GM18511 (cell line): ENCODE results near the gene PSENEN.

ENCODE experiments used
- ATAC-seq: cut with Tn5 transposase; IDR thresholded peaks from one replicate; pipeline ENCODE4 v1.9.1; 2021; ENCODE audit warnings: mild to moderate bottlenecking, moderate library complexity; ENCODE audit not compliant: unreplicated experiment

Gene PSENEN

GRCh38 chr19:35750167-35750566 lies 4.7 kb downstream of the PSENEN start:
- no peak for ATAC-seq

DNA sequence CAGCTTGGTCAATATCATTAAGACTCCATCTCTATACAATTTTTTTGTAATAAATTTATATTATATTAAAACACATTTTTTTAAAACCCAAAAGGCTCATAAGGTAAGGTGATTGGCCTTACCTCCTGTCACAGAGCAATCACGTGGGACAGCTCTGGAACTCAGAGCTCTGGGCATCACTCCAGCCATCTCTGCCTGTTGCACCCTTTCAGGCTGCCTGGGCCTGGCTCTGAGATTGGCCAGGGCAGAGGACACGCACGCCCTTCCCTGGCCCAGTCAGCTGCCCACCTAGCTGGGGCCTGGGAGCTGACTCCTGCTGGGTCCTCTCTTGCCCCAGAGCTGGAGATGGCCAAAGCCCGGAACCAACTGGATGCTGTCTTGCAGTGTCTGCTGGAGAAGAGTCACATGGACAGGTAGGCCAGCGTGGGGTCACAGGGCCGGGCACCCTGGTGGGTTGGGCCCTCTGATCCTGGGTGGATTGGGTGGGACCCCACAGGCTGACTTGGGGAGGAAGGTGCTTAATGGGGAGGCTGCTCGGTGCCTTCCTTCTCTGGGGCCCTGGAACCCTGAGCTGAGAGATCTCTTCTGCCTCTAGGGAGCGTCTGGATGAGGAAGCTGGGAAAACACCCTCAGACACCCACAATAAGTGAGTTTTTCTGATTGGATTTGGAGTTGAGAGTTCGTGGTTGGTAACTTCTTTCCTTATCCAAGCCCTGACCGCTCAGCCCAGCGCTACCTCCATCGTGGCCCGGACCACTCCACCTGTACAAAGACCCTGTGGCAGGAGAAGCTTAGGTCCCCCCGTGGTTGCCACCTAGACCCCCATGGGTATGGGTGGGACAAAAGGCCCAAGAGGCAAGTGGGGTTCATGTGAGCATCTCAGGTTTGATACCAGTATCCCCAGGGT lies 6.6 kb downstream of the PSENEN start:
- ATAC-seq = no peak

DNA sequence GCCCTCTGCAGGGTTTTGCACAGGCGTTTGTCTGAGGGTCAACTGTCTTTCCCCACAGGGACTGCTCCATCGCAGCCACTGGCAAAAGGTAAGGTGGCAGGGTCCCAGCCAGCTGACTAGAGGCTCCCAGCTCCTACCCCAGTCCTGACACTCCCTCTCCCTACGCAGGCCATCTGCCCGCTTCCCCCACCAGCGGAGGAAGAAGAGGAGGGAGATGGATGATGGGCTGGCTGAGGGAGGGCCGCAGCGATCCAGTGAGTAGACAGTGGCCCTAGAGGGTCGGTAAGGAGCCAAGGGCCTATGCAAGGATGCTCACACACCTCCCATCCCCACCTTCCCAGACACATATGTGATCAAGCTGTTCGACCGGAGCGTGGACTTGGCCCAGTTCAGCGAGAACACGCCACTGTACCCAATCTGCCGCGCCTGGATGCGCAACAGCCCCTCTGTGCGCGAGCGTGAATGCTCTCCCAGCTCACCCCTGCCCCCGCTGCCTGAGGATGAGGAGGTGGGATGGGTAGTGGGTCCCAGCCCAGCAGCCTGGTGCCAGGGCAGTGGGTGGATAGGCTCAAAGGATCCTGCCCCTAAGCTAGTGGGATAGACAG lies 7.4 kb downstream of the PSENEN start:
- ATAC-seq = no peak

DNA sequence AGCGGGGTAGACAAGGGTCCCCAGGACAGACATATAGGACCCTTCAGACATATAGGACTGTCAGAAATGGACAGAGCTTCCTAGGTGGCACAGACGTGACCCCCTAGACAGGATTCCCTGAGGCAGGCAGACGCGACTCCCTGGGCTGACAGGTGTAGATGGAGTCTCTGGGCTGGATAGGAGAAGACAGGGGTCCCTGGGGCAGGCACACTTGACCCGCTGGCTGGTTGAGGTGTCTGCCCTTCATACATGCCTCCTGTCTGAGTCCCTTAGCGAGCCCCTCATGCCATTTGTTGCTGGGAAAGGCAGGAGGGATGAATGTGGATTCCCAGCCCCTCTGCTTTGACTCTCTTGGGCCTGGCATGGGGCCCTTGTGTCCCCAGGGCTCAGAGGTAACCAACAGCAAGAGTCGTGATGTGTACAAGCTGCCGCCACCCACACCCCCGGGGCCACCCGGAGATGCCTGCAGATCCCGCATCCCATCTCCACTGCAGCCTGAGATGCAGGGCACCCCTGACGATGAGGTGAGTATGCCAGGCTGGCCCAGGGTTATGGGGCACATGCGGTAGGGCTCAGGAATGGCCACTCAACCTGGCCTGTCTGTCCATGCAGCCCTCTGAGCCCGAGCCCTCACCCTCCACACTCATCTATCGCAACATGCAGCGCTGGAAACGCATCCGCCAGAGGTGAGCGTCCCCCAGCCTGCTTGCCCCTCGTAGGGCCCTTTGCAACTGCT lies 8.4 kb downstream of the PSENEN start:
- no peak for ATAC-seq

DNA sequence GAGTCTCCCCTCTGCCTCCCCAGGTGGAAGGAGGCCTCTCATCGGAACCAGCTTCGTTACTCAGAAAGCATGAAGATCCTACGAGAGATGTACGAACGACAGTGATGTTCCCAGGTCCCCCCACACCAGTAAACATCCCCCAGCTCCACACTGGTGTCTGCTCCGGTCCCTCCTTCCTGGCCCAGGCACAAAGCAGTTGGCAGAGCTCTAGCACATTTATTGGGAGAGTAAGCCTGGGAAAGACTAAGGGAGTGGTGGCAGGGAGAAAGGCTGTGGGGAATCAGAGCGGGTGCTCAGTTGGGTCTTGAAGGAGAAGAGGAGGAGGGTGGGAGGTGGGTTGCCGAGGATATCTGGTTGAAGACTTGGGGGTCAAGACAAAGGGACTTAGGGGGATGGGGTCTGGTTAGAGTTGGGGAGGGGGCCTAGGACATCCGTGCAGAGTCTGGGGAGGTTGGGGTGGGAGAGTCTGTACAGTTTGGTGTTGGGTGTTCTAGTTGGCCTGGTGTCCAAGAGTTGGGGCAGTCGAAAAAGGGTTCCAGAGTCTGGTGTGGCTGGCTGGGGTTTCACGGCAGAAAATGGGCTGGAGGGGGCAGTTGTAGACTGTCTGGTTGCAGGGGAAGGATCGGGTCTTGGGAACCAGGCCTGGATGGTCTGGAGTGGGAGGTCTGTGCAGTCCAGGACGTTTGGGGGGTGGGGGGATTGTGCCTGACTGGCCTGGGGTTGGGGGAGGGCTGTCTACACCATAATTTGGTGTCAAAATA lies 9.1 kb downstream of the PSENEN start:
- no peak for ATAC-seq

DNA sequence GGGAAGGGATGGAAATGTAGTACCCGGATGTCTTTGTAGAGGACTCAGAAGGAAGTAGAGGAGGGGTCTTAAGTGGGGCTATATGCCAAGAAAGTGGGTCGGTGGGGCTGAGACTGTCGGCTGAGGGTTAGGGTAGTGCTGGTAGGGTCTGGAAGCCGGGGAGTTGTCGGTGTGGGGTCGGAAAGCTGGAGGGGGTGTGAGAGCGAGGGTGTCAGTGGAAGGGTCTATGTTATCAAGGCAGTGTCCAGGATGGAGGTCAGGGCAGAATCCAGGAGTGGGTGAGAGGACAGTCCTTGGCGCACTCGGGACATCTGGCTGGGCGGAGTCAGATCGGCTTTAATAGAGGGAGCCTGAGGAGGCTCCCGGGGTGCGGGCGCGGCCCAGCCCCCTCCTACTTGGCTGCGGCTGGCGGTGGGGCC lies 9.7 kb downstream of the PSENEN start:
- no peak for ATAC-seq

DNA sequence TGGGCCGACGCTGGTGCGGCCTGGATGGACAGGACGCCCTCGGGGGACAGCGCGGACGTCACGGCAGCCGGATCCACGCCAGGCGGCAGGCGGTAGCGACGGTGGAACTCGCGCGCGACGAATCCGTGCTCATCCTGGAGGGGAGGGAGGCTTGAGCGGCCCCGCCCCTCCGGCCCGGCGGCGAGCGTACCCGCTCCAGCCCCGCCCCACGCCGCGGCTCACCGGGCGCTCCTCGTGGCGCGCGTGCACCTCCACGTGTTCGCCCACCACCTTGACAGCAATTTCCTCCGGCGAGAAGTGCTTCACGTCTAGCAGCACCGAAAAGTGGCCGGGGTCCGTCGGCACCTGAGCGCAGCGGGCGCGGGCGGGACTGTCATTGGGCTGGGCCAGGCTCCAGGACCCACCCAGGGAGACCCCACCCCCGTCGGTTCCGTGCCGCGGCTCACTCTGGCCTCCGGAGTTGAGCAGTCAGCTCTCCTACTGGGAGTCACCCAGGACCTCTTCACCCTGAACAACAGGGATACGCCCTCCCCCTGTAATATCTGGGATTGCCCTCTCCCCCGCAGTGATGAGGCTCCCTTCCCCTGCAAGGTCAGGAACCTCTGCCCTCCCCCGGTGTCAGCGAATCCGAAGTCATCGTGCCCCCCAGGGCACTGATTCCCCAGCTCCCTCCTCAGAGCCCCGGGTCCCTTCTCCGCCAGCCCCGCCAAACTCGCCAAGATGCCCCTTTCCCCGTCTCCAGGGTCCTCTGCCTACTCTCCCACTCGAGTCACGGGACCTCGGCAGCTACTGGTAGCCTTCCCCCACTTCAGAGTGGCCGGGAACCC lies 10.3 kb downstream of the PSENEN start:
- ATAC-seq = no peak

DNA sequence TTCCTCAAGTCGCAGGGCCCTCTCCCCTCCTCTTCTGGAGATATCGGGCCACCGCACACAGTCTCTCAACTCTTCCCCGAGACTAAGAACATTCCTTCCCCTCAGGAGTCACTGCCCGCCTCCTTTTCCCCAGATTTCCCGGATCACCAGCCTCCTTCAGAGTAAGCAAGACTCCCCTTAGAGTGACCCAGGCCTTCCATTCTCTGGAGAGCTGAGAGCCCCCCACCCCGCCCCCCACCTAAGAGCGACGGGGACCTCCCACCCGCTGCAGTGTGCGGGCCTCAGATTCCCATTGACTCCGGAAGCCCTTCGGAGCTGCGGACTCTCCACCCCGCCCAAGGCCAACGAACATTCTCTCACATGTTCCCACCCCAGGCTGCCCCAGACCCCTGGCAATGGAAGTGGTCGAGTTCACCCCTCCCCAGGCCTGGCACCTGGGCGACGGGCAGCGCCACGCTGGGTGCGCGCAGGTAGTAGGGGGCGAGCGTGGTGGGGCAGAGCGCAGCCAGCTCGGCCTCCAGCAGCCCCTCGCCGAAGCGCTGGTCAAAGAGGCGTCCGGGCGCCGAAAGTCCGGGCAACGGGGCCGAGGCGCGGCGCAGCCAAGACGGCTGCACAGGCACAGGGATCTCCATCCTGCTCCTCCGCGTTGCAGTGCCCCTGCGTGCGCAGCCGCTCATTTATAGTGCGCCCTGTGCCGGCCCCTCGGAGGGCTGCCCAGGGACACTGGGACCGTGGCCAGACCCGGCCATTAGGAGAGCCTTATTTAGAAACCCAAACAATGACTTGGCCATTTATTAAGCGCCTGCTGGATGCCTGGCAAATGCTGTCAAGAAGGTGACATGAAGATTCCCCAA lies 11.2 kb downstream of the PSENEN start, which contains the start of gene HSPB6:
Gene HSPB6, minus strand, starts transcription at position 653 of the 854 bp plus-strand sequence. Its CDS starts 21 bp downstream, at position 632.
- ATAC-seq = no peak

DNA sequence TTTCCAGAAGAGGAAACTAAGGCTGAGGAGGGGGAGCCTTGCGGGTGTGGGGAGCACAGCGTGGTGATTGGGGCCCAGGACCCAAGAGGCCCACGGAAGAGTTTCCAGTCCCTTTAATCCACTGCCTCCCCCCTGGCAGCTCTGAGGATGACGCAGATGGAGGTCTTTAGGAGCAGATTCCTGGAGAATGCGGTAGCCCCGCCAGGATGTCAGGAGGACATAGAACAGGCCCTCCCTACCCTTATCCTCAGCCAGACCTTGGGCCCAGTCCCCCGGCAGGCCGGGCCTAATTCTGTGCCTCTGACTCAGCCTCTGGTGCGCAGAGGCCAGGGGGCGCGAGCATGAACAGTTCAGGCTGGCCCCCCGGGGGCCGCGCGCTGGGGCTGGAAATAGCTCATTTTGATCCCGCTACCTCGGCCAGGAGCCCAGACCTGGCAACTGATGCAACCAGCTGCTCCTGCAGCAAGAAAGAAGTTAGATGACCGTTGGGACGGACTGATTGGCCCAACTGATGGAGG lies 11.8 kb downstream of the PSENEN start:
- peak; percentile 7 for ATAC-seq

DNA sequence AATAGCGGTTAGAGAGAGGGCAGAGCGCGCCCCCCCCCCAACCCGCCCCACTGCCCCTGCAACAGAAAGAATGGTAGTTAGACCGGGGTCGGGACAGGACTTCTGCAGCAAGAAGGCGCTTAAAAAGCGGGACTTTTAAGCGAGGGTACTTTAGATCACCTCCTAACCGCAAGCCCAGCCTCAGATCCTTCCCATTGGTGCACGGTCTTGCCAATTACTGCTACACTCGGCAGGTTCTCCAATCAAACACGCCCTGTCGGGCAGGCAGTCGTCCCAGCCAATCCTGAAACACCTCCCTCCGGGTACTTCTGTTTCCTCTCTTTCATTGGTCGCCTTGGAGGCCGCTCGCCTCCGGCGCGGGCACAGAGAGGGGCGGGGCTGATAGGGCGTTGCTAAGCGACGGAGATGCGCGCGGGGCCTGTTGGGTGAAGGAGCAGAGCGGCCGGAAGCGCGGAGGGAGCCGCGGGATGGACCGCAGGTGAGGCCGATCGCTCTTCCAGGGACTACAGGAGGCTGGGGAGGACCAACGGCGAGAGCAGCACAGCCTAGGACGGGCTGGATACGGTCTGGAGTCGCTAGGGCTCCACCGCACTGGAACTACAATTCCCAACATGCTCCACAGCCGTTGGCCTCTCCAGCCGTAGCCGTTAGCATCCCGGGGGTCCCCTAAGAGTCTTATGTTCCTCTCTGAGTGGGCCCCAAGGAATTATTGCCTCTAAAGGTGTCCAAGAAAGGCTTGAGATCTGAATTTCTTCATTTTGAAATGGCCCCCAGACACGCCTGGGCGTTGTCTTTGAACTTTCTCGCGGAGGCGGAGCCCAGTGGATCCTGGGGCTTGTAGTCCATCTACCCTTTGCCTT lies 12.5 kb downstream of the PSENEN start, which contains the start of gene PROSER3:
Gene PROSER3, plus strand, starts transcription at position 428 of the 860 bp plus-strand sequence. Its CDS starts 40 bp downstream, at position 468.
- ATAC-seq = peak; percentile 96

- ATAC-seq = no peak
Measured at GRCh38 chr19:35759697-35760096, 14.2 kb downstream of the PSENEN start.

GRCh38 chr19:35760711-35761349 lies 15.4 kb downstream of the PSENEN start:
- ATAC-seq = no peak

- no peak for ATAC-seq
Measured at GRCh38 chr19:35764432-35765315, 19.2 kb downstream of the PSENEN start.

DNA sequence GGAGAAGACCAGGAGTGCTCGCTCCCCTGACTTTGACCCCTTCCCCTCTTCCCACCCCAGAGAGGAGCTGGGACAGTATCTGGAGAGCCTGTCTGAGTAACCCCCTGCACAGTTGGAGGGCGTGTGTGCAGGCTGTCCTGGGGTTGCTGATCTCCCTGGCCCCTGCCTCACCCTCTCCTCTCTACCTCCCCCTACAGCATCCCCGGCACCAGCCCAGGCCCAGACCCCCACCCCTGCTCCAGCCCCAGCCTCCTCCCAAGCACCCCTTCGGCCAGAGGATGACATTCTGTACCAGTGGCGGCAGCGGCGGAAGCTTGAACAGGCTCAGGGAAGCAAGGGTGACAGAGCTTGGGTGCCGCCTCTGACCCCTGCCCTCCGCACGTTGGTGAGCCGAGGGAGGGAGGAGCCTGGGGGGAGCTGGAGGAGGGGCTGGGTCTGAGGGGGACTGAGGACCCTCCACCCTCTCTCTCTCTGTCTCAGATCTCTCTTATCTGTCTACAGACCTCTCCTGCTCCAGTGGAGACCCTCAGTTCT lies 21.2 kb downstream of the PSENEN start:
- no peak for ATAC-seq

GRCh38 chr19:35767288-35768081 lies 22.0 kb downstream of the PSENEN start:
- ATAC-seq = no peak
